ENCODE data around the gene KIRREL3.

Gene KIRREL3

GRCh38 chr11:126485021-126485792 is 515.4 kb downstream of the KIRREL3 start:
- no peak for DNase-seq
- no peak for ATAC-seq

- DNase-seq = no peak
- ATAC-seq = no peak
Measured at GRCh38 chr11:126484266-126484665, 516.3 kb downstream of the KIRREL3 start.

- ATAC-seq (no peak), DNase-seq (no peak)
Measured at GRCh38 chr11:126483621-126484195, 516.9 kb downstream of the KIRREL3 start.

GRCh38 chr11:126482586-126483108 is 517.9 kb downstream of the KIRREL3 start:
- ATAC-seq = no peak
- DNase-seq = no peak

- DNase-seq (no peak), ATAC-seq (no peak)
Measured at GRCh38 chr11:126481303-126481680, 519.3 kb downstream of the KIRREL3 start.

- DNase-seq (peak; percentile 67), ATAC-seq (peak; percentile 58)
Measured at GRCh38 chr11:126480410-126481302, 519.9 kb downstream of the KIRREL3 start.

- ATAC-seq = no peak
Measured at GRCh38 chr11:126480015-126480409, 520.6 kb downstream of the KIRREL3 start.

GRCh38 chr11:126479178-126479930 is 521.2 kb downstream of the KIRREL3 start:
- ATAC-seq = no peak
- DNase-seq = no peak

More at GRCh38 chr11:126480015-126480409, 520.6 kb downstream of the KIRREL3 start:
- no peak for DNase-seq

- DNase-seq (no peak), ATAC-seq (no peak)
Measured at GRCh38 chr11:126478466-126478865, 522.1 kb downstream of the KIRREL3 start.

- ATAC-seq = peak; percentile 50
- peak; percentile 27 for DNase-seq
Measured at GRCh38 chr11:126477535-126478305, 522.9 kb downstream of the KIRREL3 start.

- no peak for ATAC-seq
- no peak for DNase-seq
Measured at GRCh38 chr11:126476977-126477376, 523.6 kb downstream of the KIRREL3 start.

GRCh38 chr11:126476266-126476924 is 524.2 kb downstream of the KIRREL3 start:
- ATAC-seq = no peak
- DNase-seq = no peak

- ATAC-seq (no peak), DNase-seq (no peak)
Measured at GRCh38 chr11:126475014-126475991, 525.3 kb downstream of the KIRREL3 start.

- DNase-seq (no peak), ATAC-seq (no peak)
Measured at GRCh38 chr11:126474220-126474619, 526.4 kb downstream of the KIRREL3 start.

GRCh38 chr11:126473269-126473668 is 527.3 kb downstream of the KIRREL3 start:
- DNase-seq (no peak), ATAC-seq (no peak)

GRCh38 chr11:126469311-126469710 is 531.3 kb downstream of the KIRREL3 start:
- ATAC-seq (no peak), DNase-seq (no peak)

GRCh38 chr11:126468102-126468521 is 532.5 kb downstream of the KIRREL3 start:
- DNase-seq = no peak
- no peak for ATAC-seq

GRCh38 chr11:126467471-126467870 is 533.1 kb downstream of the KIRREL3 start:
- DNase-seq = no peak
- no peak for ATAC-seq

- no peak for DNase-seq
- ATAC-seq = no peak
Measured at GRCh38 chr11:126467046-126467370, 533.6 kb downstream of the KIRREL3 start.

Data from stimulated activated naive CD8-positive, alpha-beta T cell treated with anti-CD3 and anti-CD28 coated beads, Interleukin-15, Interleukin-2, amounts not matched to agents 100 U/mL and 50 U/mL, for 24 hours (primary cell).